PFSK-1 (cell line): ENCODE results near the gene MCM7.

ENCODE experiments used
- POLR2AphosphoS5 ChIP-seq: IDR thresholded peaks from 2 replicates; pipeline ENCODE4 v1.6.1; 2012; ENCODE audit warnings: low read depth, mild to moderate bottlenecking, control low read depth, low read length, moderate library complexity
- REST ChIP-seq, 2 experiments: IDR thresholded peaks; 2 replicates each; pipeline versions ENCODE4 v1.6.1 to v1.8.0; 2011 to 2012; ENCODE audit warnings: low read depth in 2 of 2, low read length in 2 of 2, control low read depth in 1 of 2, inconsistent platforms in 1 of 2, mild to moderate bottlenecking in 1 of 2, moderate library complexity in 1 of 2; ENCODE audit not compliant: insufficient read depth in 1 of 2
- SIN3A ChIP-seq: IDR thresholded peaks from 2 replicates; pipeline ENCODE4 v1.6.1; 2012; ENCODE audit warnings: mild to moderate bottlenecking, low read length, moderate library complexity, borderline replicate concordance; ENCODE audit not compliant: insufficient read depth
- TAF1 ChIP-seq: IDR thresholded peaks from 2 replicates; pipeline ENCODE4 v1.6.1; 2012; ENCODE audit warnings: low read length, control low read depth, borderline replicate concordance; ENCODE audit not compliant: insufficient read depth

DNA sequence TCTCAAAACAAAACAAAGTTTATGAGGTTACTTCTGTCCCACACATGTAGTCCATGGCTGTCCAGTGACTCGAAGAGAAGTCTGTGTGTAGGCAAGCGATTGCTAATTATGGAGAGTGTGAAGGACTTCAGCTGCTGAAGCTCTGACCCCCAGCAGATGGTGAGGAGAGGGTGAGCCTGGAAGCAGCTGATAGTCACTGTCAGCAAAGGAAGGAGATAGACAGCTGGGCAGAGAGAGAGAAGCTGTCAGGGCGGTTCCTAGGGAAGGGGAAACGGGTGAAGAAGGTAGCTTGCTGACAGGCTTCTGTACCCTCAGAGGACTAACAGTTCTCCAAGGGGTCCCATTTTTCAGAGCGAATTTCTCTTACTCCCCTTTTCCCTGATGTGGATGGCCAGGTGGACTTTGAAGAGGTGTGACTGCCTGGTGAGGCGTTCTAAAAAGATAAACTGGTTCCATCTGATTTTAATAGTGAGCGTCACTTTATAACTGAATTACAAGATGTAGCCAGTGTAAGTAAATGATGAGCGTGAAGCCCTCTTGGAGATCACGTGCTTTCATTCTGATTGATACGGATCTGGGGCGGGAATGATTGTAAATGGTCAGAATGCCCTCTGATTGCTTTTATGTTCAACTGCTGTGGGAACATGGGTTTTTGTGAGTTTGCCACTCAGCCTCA is 39.5 kb downstream of the MCM7 start:
- TF ChIP-seq TAF1 (no peak), POLR2AphosphoS5 (no peak), REST (IDR thresholded peaks at IDR 0.05; ENCODE audit: insufficient read depth in 1 of 2, low read depth in 2 of 2, low read length in 2 of 2) (no peak), SIN3A (no peak)
